Measurements from ENCODE around the gene SPON1. TPM values are rescaled to one million over a fixed set of nuclear protein-coding genes. Genes with fewer than 3 reads are reported as not detected.

Gene SPON1
- polyA plus RNA-seq, 3 donors = 62.6 to 85.5 (median 70.9) TPM

- no peak for DNase-seq (ENCODE audit: extremely low read depth in 1 of 11, low read depth in 9 of 11, low spot score in 4 of 11)
Observed at GRCh38 chr11:13939961-13940906, 22.3 kb upstream of the SPON1 start.

GRCh38 chr11:13940907-13941256 is 21.6 kb upstream of the SPON1 start:
- DNase-seq (ENCODE audit: extremely low read depth in 1 of 11, low read depth in 9 of 11, low spot score in 4 of 11) = no peak

- no peak for DNase-seq (ENCODE audit: extremely low read depth in 1 of 11, low read depth in 9 of 11, low spot score in 4 of 11)
Observed at GRCh38 chr11:13941775-13942174, 20.7 kb upstream of the SPON1 start.

- DNase-seq (ENCODE audit: extremely low read depth in 1 of 11, low read depth in 9 of 11, low spot score in 4 of 11) = no peak
Observed at GRCh38 chr11:13942378-13942777, 20.1 kb upstream of the SPON1 start.

GRCh38 chr11:13942971-13943381 is 19.5 kb upstream of the SPON1 start:
- no peak for DNase-seq (ENCODE audit: extremely low read depth in 1 of 11, low read depth in 9 of 11, low spot score in 4 of 11)

- DNase-seq (ENCODE audit: extremely low read depth in 1 of 11, low read depth in 9 of 11, low spot score in 4 of 11) = no peak
Observed at GRCh38 chr11:13944016-13944415, 18.5 kb upstream of the SPON1 start.

GRCh38 chr11:13944911-13945425 is 17.6 kb upstream of the SPON1 start:
- DNase-seq (ENCODE audit: extremely low read depth in 1 of 11, low read depth in 9 of 11, low spot score in 4 of 11) = no peak

GRCh38 chr11:13947379-13947778 is 15.1 kb upstream of the SPON1 start:
- DNase-seq (ENCODE audit: extremely low read depth in 1 of 11, low read depth in 9 of 11, low spot score in 4 of 11) = no peak

- DNase-seq (ENCODE audit: extremely low read depth in 1 of 11, low read depth in 9 of 11, low spot score in 4 of 11) = no peak
Observed at GRCh38 chr11:13949876-13950275, 12.6 kb upstream of the SPON1 start.

DNA sequence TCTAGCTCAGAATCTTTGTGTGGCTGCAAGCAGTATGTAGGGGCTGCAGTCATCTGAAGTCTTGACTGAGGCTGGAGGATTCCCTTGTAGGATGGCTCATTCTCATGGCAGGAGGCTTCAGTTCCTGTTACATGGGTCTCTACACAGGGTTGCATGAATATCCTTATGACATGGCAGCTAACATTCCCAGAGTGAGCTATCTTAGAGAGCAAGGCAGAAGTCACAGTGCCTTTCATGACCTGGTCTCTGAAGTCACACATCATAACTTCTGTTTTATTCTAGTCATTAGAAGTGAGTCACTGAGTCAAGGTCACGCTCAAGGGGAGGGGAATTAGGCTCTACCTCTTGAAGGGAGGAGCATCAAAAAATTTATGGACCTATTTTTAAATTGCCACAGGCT is 10.3 kb upstream of the SPON1 start:
- DNase-seq (ENCODE audit: extremely low read depth in 1 of 11, low read depth in 9 of 11, low spot score in 4 of 11) = no peak

DNA sequence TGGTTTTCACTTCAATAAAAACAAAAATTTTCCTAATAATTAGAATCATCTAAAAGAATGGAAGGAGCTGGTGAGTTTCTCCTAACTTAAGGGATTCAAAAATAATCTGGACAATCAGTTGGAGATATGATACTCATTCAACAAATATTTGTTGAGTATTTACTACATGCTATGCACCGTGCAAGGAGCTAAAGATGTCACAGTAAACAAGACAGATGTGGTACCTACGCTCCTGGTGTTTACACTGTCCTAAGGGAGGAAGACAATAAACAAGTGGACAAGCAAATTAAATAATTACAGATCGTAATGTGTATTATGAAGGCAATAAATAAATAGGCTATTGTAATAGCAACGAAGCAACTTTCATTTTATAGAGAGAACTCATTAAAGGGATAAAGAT is 9.9 kb upstream of the SPON1 start:
- DNase-seq (ENCODE audit: extremely low read depth in 1 of 11, low read depth in 9 of 11, low spot score in 4 of 11) = no peak

GRCh38 chr11:13954591-13954990 is 7.9 kb upstream of the SPON1 start:
- no peak for DNase-seq (ENCODE audit: extremely low read depth in 1 of 11, low read depth in 9 of 11, low spot score in 4 of 11)

- DNase-seq (ENCODE audit: extremely low read depth in 1 of 11, low read depth in 9 of 11, low spot score in 4 of 11) = peak in 5 of 11 donors; percentile 46 to 63 (median 59)
Observed at GRCh38 chr11:13955971-13956421, 6.5 kb upstream of the SPON1 start.

- no peak for DNase-seq (ENCODE audit: extremely low read depth in 1 of 11, low read depth in 9 of 11, low spot score in 4 of 11)
Observed at GRCh38 chr11:13956988-13957387, 5.5 kb upstream of the SPON1 start.

- no peak for DNase-seq (ENCODE audit: extremely low read depth in 1 of 11, low read depth in 9 of 11, low spot score in 4 of 11)
Observed at GRCh38 chr11:13958641-13959400, 3.7 kb upstream of the SPON1 start.

DNA sequence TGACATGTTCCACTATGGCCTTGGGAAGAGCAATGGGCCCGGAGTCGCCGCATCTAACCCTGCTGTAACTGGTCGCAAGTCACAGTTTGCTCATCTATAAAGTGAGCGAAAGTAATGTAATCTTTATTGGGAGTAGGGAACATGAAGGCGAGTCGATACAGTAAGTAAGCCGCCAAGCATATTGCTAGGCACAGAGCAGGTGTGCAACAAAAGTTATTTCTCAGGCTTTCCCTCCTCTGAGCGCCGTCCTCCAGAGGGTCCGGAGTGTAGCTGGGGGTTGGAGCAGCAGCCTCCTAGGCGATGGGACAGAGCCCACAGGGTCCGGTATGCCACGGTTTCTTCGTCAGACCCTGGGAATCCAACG is 343 bp upstream of the SPON1 start:
- no peak for DNase-seq (ENCODE audit: extremely low read depth in 1 of 11, low read depth in 9 of 11, low spot score in 4 of 11)

- peak in 1 of 11 donors; percentile 36 for DNase-seq (ENCODE audit: extremely low read depth in 1 of 11, low read depth in 9 of 11, low spot score in 4 of 11)
Observed at GRCh38 chr11:13963169-13963948, 836 bp downstream of the SPON1 start.

- DNase-seq (ENCODE audit: extremely low read depth in 1 of 11, low read depth in 9 of 11, low spot score in 4 of 11) = no peak
Observed at GRCh38 chr11:13963949-13964770, 1.6 kb downstream of the SPON1 start.

DNA sequence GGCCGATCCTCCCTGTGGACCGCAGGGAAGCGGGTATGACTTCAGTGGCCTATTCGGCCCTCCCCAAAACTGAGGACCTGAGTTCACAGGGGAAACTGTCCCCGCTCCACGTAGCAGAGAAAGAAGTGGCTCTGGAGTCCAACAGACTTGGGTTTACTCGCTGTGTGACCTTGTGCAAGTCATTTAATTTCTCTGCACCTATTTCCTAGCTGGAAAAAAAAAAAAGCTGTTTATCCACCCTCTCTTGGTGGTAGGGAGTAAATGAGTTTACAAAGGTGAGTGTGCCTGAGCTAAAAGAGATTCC is 2.2 kb downstream of the SPON1 start:
- DNase-seq (ENCODE audit: extremely low read depth in 1 of 11, low read depth in 9 of 11, low spot score in 4 of 11) = no peak

Measured in renal cortex interstitium (tissue), 11 donors.